ENCODE data around the gene DMBX1.

The DMBX1 gene

DNA sequence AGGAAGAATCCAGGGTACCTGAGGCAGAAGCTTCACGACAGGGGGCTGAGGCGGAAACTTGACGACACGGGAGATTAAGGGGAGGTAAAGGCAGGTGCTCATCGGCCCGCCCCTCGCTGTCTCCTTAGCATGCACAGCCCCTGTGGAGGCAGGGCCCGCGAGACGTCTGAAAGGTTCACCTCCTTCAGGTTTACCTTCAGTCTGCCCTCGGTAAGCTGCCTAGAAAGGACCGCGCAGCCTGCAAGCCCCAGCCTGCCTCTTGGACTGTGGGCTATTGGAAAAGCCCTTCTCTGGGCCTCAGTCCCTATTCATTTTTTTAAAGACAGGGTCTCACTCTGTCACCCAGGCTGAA lies 33.3 kb downstream of the DMBX1 start:
- in situ Hi-C loops (cut with MboI; ENCODE audit: low sequenced_read_pairs): no loop called here

DNA sequence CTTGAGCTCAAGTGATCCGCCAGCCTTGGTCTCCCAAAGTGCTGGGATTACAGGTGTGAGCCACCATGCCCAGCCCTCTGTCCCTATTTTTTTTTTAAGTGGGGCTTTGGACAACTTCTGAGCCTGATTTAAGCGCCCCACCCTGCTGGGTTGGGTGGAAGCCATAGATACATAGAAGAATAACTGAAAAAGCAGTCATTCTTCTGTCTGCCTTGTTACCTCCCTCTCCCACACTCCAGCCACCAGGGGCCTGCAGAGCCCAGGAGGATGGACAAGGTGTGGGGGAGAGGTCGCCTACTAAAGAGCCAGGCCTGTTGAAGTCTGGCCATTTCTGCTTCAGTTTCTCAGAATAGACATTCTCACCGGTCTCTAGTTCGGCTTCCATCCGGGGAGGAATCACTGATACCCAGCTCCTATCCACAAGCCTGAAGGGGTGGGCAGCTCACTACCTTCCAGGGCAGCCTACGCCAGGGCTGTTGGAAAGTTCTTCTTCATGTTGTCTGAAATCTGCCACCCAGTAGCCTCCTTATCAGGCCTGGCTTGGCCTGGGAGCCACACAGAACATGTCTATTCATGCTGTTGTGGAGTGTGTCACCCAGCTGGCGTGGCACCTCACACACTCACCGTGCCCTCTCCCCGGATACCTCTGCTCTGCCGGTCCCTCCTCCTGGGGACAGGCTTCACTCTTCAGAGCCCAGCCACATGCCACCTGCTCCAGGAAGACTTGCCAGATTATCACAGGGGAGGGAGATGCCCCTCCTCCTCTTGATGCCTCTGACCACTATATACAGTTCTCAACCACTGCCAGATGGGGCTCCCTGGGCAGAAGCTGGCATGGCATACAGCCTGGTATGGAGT lies 34.1 kb downstream of the DMBX1 start:
- in situ Hi-C loops (cut with MboI; ENCODE audit: low sequenced_read_pairs): no loop called here

DNA sequence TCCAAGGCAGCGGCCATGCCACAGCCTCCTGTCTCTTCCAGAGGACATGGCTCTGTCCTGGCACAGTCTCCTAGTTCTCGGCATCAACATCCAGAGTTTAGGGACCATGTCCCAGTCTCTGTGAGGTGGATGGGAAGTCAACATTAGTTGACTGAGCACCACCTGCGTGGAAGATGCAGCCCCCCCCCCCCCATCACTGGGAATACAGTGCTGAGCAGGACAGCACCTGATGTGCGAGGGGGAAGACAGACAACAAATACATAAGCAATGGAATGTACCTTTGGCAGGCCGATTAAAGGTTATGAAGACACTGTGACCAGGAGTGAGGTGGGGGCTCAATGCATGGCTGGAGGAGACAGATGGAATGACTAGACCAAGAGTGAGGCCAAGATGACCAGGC lies 35.2 kb downstream of the DMBX1 start:
- in situ Hi-C loops (cut with MboI; ENCODE audit: low sequenced_read_pairs): no loop called here

DNA sequence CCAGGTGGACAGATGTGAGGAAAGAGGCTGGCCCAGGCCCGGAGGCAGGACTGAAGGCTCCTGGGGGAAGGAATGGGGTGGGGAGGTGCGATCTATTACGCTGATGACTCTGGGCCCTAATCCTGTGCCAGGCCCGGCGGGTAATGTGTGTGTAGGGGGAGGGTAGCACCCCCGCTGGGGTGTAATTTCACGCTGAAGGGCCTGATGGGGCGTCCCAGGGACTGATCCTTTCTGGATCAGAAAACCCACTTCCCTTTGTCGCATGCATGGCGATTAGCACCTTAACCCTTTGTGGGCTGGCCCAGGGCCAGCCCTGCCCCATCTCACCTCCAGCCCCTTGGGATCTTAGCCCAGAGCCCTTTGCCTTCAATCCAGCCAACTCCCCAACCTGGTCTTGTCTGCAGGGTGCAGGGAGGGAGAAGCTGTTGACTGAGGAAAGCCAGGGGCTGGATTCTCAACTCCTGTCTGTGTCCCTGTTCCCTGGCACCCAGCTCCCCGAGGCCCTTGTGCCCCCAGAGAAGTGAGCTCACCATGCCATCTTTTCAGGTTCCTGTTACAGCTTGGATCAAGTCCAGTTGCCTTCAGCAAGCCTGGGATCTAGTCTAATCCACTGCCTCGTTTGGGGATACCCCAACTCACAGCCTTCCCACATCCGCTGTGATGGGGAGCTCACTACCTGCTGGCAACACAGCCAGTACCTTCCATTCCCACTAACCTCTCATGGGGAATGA lies 35.8 kb downstream of the DMBX1 start:
- in situ Hi-C loops (cut with MboI; ENCODE audit: low sequenced_read_pairs): no loop called here

DNA sequence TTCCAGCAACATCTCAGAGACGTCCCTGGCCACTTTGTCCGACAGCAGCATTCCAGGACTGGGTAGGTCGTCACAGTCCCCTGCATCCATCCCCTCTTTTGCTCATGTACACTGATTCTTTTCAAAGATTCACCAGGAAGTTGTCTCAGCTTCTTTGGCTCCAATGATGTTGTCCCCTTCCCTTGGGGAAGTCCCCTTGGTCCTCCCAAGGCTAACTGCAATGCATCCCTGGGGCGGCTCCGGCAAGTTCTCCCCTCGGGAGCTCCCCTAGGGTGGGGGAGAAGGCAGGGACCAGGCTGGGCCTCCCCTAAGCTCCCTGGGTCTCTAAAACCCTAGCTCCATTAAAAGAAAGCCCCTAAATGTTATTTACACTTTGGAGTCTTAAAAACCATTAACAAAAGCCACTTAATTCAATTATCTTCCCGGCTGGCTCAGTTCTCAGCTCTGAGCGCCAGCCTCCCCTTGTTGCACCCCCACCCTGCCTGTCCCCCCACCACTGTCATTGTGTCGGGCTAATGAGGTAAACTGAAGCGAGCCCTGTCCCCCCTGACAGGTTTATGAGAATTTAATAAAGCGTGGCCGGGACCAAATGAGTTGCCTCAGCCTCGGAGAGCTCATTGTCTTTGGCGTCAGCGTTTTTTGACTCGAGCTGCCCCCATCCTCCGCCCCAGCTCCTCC lies 36.5 kb downstream of the DMBX1 start:
- in situ Hi-C loops (cut with MboI; ENCODE audit: low sequenced_read_pairs): no loop called here

DNA sequence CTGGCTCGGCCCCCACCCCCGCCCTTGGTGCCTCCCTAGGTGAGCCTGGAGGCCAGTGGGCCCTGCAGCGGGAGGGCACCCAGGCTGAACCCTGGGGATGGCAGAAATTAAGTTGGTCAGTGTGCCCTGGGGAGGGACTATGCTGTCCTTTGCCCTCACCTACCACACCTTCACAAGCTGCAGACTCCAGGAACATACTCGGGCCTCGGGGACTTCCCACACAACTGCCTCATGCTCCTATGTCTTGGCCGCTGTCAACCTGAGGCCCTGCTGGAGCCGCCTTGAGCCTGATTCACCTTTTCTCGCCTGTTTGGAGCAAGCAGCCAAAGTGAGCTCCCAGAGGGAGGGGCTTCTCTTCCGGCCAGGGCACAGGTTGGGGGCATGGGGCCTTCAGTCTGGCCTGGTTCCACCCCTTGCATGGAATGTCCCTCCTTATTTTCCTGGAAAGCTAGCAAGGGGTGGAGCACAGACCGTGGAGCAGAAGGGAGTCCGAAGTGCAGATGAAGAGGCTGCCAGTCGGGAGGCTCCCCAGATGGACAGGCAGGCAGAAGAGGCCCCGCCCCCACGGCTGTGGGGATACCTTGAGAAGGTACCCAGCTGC lies 37.2 kb downstream of the DMBX1 start:
- in situ Hi-C loops (cut with MboI; ENCODE audit: low sequenced_read_pairs): no loop called here

DNA sequence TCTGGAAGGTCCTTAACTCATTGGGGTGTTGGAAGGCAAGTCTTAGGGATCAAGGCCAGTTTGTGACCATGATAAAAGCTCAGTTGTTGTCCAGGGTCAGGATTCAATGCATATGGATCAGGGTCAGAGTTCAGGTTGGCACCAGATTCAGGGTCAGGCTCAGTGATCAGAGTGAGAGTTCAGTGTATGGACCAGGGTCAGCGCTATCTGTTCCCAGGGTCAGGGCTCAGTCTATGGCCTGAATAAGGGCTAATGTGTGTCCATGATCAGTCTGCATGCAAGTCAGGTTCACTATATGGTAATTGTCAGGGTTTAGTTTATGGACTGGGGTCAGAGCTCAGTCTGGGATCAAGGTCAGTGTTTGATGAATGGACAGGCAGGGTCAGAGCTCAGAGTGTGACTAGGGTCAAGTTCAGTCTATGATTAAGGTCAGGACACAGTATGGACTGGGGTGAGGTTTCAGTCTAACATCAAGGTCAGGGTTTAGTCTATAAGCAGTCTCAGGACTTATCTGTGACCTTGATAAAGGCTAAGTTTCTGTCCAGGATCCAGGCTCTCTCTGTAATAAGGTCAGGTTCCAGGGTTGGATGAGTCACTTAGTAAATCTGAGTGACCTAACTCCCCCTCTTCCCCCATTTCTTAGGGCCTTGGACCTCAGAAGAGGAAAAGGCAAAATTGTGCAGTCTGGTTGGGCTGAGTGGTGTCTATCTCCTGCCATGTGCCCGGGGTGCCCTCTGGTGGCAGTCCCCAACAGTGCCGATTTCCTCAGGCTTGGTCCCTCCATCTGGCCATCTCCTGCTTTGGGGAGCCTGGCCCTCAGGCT lies 38.0 kb downstream of the DMBX1 start:
- in situ Hi-C loops (cut with MboI; ENCODE audit: low sequenced_read_pairs): no loop called here

DNA sequence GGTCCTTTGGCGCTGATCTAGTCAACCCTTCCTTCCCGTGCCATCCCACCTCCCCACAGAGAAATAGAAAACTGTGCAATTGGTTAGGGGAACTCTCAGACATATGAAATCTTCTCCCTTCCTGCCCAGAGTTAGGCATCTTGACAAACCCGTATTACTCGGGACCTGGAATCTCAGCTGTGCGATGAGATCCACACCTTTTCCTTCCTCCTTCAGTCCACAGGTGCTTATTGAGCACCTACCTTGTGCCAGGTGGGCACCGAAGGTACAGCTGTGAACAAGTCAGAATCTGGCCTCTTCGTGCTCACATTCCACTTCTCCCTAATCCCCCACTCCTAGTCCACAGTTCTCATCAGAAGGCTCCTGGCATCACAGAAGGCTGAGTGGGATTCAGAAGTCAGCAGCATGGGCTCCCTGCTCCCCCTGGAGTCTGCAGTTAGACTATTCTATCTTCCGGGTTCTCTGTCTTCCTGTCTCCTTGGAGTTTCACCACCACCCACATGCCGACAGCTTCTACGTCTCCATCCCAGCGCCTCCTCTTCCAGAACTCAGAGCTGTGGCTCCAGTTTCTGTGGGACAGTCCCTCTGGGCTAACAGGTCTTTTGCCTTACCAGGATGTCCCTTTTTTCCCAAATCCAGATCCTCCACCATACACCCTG lies 38.8 kb downstream of the DMBX1 start:
- in situ Hi-C loops (cut with MboI; ENCODE audit: low sequenced_read_pairs): no loop called here

DNA sequence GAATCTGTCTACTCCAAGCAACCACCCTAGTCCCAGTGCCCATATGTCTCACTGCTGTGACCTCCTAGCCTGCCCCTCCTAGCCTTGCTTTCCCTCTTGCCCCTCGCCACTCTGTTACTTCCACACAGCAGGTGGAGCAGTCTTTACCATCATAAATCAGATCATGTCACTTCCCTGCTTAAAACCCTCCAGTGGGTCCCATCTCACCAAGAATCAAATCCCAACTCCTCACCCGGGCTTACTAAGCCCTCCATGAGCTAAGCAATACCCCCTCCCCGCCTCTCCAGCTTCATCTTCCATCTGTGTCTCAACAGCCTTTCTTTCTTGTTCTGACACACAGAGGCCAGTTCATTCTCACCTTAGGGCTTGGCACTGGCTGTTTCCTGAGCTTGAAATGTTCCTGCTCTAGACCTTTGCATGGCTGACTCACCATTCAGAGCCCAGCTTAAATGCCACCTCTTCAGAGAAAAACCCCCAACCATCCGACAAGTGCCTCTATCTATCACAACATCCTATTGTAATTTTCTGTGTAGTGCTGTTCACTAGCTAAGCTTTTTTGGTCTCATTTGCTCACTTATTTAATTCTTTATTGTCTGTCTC lies 39.5 kb downstream of the DMBX1 start:
- in situ Hi-C loops (cut with MboI; ENCODE audit: low sequenced_read_pairs): no loop called here

DNA sequence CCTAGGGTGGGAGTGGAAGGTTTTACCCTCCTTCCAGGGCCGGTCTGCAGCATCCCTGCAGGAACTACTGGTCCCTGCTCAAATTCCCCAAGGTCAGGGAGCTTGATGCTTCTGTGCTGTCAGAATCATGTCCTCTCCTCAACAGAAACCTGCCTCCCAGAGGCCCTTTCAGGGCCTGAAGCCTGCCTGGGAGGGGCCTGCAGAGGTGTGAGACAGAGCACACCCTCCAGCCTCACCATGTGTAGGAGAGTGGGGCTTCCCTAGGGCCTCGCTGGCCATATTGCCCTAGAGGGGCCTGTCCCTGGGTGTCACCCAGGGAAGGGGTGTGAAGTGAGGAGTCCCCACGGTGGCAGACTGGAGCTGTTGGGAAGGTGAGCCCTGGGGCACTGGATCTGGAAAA lies 40.7 kb downstream of the DMBX1 start:
- in situ Hi-C loops (cut with MboI; ENCODE audit: low sequenced_read_pairs): loop anchor here (10.0 kb wide), 1 partner anchor 194 kb away; no protein-coding TSS in a partner anchor

DNA sequence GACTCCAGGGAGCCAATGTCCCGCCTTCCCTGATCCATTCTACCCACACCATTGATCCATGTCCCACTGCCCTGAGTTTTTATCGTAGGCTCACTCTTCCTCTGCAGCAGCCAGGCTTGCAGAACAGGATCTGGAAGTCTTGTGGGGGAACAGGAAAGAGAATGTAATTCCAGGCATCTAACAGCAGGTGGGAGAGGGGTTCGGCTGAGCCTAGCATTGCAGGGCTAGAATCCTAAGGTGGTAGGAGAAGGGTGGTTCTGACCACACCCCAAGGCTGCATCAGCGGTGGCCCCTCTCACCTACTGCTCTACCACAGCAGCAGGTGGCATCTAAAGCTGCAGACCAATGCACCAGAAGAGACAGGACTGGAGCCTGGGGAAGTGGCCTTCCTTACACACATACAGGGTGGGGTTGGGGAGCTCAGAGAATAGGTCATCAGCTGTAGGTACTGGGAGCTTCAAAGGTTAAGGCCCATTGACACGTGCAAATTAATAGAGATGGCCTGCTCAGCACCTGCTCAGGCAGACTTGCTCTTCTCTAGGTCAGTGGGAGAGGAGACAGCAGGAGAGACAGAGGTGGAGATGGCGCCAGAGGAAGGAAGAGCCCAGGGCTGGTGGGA lies 41.3 kb downstream of the DMBX1 start:
- in situ Hi-C loops (cut with MboI; ENCODE audit: low sequenced_read_pairs): loop anchor here (10.0 kb wide), 1 partner anchor 194 kb away; no protein-coding TSS in a partner anchor

DNA sequence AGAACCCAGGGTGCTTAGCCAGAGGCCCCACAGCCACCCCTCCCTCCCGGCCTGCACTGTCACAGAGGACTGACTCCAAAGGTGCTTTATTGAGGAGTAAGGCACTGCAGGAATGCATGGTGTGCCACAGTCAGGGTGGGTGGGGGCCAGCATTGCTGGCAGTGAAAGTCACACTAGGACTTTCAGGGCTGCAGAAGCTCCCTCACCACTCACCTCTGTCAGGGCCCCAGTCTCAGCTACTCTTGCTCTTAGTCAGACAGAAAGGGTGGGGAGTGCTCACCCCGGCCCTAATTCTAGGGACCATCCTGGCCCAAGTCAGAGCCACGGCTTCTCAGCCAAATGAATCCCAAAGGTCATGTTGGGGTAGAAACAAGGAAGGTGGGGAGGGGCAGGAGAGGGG lies 42.5 kb downstream of the DMBX1 start:
- in situ Hi-C loops (cut with MboI; ENCODE audit: low sequenced_read_pairs): loop anchor here (10.0 kb wide), 1 partner anchor 193 kb away; no protein-coding TSS in a partner anchor

DNA sequence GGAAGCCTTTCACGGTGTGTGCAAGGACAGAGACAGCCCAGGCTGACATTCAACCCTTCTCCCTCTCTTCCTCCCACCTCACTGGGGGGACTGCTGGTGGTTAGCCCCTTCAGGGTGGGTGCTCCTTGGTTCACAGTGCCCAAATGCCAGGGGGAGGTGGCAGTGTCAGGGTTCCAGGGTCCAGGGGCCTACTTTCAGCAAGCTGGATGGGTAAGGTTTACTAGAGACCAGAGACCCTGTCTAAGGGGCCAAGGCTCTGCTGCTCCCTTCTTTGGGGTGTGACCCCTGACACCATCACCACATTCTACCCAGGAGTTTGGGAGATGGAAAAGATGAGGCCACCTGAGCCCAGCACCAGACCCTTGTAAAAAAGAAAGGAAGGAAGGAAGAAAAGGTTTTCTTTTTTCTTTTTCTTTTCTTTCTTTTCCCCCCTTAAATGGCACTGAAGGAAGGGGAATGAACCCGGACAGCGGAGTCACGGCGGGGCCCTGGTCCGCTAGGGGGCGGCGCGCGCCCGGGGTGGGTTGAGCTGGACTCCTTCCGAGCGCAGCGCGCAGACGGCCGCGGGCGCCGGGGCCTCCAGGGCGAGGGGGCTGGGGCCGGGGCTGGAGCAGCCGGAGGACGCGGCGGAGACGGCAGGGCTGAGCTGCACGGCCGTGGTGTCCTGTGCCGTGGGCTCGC lies 43.0 kb downstream of the DMBX1 start:
- in situ Hi-C loops (cut with MboI; ENCODE audit: low sequenced_read_pairs): loop anchor here (10.0 kb wide), 1 partner anchor 192 kb away; no protein-coding TSS in a partner anchor

DNA sequence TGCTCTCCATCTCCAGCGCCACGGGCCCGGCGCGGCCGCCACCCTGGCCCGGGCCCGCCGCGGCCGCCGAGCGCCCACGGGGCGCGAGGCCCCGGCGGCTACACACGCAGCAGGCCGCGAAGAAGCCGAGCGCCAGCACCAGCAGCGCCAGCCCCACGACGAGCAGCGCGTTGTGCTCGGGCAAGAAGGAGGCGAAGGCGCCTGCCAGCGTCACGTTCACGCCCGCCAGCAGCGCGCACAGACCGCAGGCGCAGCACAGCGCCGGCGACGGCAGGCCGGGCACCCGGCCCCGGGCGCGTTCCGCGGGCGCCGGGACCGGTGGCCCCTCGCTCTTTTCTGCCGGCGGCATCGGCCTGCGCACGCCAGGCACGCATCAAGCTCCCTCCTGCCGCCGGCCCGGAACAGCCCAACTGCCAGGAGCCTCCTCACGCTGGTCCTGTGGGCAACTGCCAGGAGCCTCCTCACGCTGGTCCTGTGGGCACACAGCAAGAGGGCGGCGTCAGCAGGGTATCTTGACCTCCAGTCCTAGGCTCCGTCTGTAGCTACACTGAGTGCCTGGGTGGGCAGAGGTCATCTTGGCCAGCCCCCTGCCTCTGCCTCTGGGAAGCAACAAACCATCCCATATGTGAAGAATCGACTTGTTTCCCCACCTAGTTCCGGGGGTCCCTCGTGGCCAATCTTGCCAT lies 43.7 kb downstream of the DMBX1 start:
- in situ Hi-C loops (cut with MboI; ENCODE audit: low sequenced_read_pairs): loop anchor here (10.0 kb wide), 1 partner anchor 191 kb away; no protein-coding TSS in a partner anchor

DNA sequence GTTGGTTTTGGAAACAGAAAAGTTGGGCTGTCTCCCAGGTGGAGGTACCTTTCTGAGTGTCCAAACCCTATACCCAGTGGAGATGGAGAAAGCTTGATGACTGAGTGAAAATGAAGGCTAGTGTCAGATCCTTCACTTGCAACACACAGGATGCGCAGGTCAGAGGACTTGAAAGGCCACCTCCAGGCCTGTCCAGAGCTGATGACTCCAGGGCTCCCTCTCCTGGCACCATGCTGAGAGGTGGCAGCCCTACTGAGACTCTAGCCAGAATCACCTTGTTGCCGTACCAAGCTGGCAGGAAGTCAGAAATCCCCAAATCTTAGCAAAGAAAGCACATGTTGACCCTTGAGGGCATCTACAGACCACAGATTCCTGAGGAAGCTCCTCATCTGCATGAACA lies 45.4 kb downstream of the DMBX1 start:
- in situ Hi-C loops (cut with MboI; ENCODE audit: low sequenced_read_pairs): loop anchor here (10.0 kb wide), 1 partner anchor 190 kb away; no protein-coding TSS in a partner anchor

DNA sequence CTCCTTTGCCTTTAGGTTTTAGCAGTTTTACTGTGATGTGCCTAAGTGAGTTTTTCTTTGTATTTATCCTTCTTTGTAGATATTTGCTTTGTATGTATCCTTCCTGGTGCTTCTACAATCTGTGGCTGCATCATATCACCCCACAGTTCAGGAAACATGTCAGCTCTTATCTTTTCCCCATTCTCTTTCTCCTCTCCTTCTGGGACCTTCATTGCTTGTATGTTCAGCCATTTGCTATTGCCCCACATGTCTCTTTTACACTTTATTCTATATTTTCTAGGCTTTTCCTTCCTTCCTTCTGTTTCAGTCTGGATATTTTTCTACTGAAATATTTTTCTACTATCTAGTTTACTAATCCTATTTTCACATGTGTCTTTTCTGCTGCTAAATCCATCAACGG lies 46.9 kb downstream of the DMBX1 start:
- in situ Hi-C loops (cut with MboI; ENCODE audit: low sequenced_read_pairs): loop anchor here (10.0 kb wide), 1 partner anchor 188 kb away; no protein-coding TSS in a partner anchor

DNA sequence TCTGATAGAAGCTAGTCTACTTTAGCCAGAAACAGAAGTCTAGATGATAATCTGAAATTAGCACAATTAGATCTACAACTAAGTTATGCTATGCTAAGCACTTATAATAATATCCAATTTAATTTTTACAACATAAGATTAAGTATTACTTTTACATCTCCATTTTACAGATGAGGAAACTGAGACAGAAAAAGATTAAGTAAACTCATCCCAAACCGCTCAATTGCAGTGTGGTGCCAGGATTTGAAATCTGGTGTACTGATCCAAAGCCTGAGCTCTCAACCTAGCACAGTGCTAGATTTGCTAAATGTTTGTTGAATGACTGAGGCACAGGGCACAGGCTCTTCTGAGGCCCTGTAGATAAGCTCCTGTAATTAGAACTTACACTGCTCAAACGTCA lies 48.0 kb downstream of the DMBX1 start:
- in situ Hi-C loops (cut with MboI; ENCODE audit: low sequenced_read_pairs): loop anchor here (10.0 kb wide), 1 partner anchor 187 kb away; no protein-coding TSS in a partner anchor
